K562 (cell line): ENCODE measurements around the gene TMEM53. TPM values are rescaled to one million over a fixed set of nuclear protein-coding genes. Genes with fewer than 3 reads are reported as not detected.

Experiments used
- ATAC-seq: fragments of 200-7000 bp; cut with Tn5 transposase; 3 replicates; pipeline ENCODE4 v1.9.1; 2020; ENCODE audit warnings: moderate library complexity
- BruUV-seq: library from RNA; stranded (reverse); fragments of 400-500 nt; replicated peaks from 2 replicates; lab custom pipeline; 2021; lab: Mats Ljungman, UMichigan
- CTCF ChIA-PET: fragments of 300-600 bp; formaldehyde crosslinking; extraction: SDS; loops from one replicate; lab custom pipeline; 2021; ENCODE audit warnings: low intra/inter-chr PET ratio; lab: Yijun Ruan, JAX
- POLR2A ChIA-PET: fragments of 300-600, 350-650 bp; sonication (Branson Sonifier 250); formaldehyde crosslinking; extraction: SDS; loops from one replicate; lab custom pipeline; 2021; ENCODE audit warnings: antibody characterized with exemption, inconsistent platforms; lab: Yijun Ruan, JAX
- DNase-seq, 4 experiments: peaks; one replicate each; pipeline versions ENCODE4 v3.0.0 to v3.0.0-alpha.2; 2011 to 2018; ENCODE audit warnings: low spot score in 3 of 4, mixed read lengths in 3 of 4; ENCODE audit errors: extremely low read depth in 1 of 4
- FAIRE-seq: peaks from 2 replicates; lab custom pipeline; 2011; peaks lifted over from hg19 to GRCh38; lab: Jason Lieb, UNC
- H2AFZ ChIP-seq: 2 replicates; pipeline ENCODE4 v1.6.0; 2011; ENCODE audit warnings: low read depth, low read length, control low read depth, inconsistent platforms
- H3K27ac ChIP-seq: fragments of 200-600 bp; 3 replicates; pipeline ENCODE4 v1.8.0; 2011; ENCODE audit warnings: low read depth, mild to moderate bottlenecking, control low read depth, inconsistent platforms, low read length, moderate library complexity, mixed read lengths; ENCODE audit errors: extremely low read depth
- H3K27me3 ChIP-seq, 2 experiments: fragments of 300-600 bp in 1 of 2; 2 replicates in 1 of 2; 3 replicates in 1 of 2; pipeline versions ENCODE4 v1.6.0 to v1.8.0; 2011; ENCODE audit warnings: inconsistent platforms in 2 of 2, low read length in 2 of 2, mild to moderate bottlenecking in 1 of 2, mixed read lengths in 1 of 2, moderate library complexity in 1 of 2; ENCODE audit not compliant: control insufficient read depth in 2 of 2, insufficient read depth in 2 of 2
- H3K36me3 ChIP-seq: fragments of 300-600 bp; 3 replicates; pipeline ENCODE4 v1.8.0; 2011; ENCODE audit warnings: mild to moderate bottlenecking, low read length, inconsistent platforms; ENCODE audit not compliant: control insufficient read depth, insufficient read depth
- H3K4me1 ChIP-seq, 2 experiments: fragments of 200-600 bp in 1 of 2; replicated peaks in 1 of 2; 2 replicates in 1 of 2; 3 replicates in 1 of 2; pipeline versions ENCODE4 v1.5.1 to v1.8.0; 2011; ENCODE audit warnings: inconsistent platforms in 2 of 2, low read length in 2 of 2, mild to moderate bottlenecking in 1 of 2, mixed read lengths in 1 of 2, moderate library complexity in 1 of 2; ENCODE audit not compliant: control insufficient read depth in 2 of 2, insufficient read depth in 2 of 2
- H3K4me2 ChIP-seq: 2 replicates; pipeline ENCODE4 v1.6.1; 2011; ENCODE audit warnings: low read length, control low read depth, inconsistent platforms, mixed read lengths; ENCODE audit not compliant: insufficient read depth
- H3K4me3 ChIP-seq: fragments of 200-600 bp; sonication (generic), shearing (Covaris generic); 2 replicates; pipeline ENCODE4 v1.5.1; 2016; ENCODE audit warnings: control low read depth, inconsistent platforms
- H3K79me2 ChIP-seq: fragments of 200-600 bp; 3 replicates; pipeline ENCODE4 v1.8.0; 2011; ENCODE audit warnings: low read length, inconsistent platforms; ENCODE audit not compliant: control insufficient read depth, insufficient read depth
- H3K9ac ChIP-seq, 2 experiments: 2 replicates each; pipeline versions ENCODE4 v1.6.0 to v1.6.1; 2011; ENCODE audit warnings: low read depth in 2 of 2, low read length in 2 of 2, control low read depth in 1 of 2, inconsistent platforms in 1 of 2, mild to moderate bottlenecking in 1 of 2, mixed read lengths in 1 of 2; ENCODE audit not compliant: insufficient read depth in 1 of 2
- H3K9me1 ChIP-seq: one replicate; pipeline ENCODE4 v1.6.0; 2011; ENCODE audit warnings: inconsistent platforms, mild to moderate bottlenecking, low read length, moderate library complexity; ENCODE audit not compliant: control insufficient read depth, insufficient read depth
- H3K9me3 ChIP-seq: replicated peaks from 2 replicates; pipeline ENCODE4 v1.5.1; 2011; ENCODE audit warnings: low read depth, low read length, inconsistent platforms; ENCODE audit not compliant: control insufficient read depth, insufficient read depth
- H4K20me1 ChIP-seq: replicated peaks from 2 replicates; pipeline ENCODE4 v1.6.1; 2011; ENCODE audit warnings: low read length, inconsistent platforms, mixed read lengths; ENCODE audit not compliant: control insufficient read depth, insufficient read depth
- NCOR1 ChIP-seq: fragments of 450-650 bp; IDR thresholded peaks from 2 replicates; pipeline ENCODE4 v1.6.1; 2016; ENCODE audit warnings: mild to moderate bottlenecking, moderate library complexity
- TEAD4 ChIP-seq, 2 experiments: sonication (generic) in 1 of 2; formaldehyde crosslinking in 1 of 2; IDR thresholded peaks; 2 replicates each; pipeline versions ENCODE4 v1.6.1 to v1.8.0; 2012 to 2022; ENCODE audit warnings: borderline replicate concordance in 1 of 2, inconsistent platforms in 1 of 2, low read length in 1 of 2, mild to moderate bottlenecking in 1 of 2, missing genetic modification reagents in 1 of 2
- ZFPM2 ChIP-seq: fragments of 250-450 bp; sonication (Bioruptor Pico); IDR thresholded peaks from 2 replicates; pipeline ENCODE4 v1.5.1; 2022; ENCODE audit warnings: mild to moderate bottlenecking
- ZKSCAN1 ChIP-seq: fragments of 150-350 bp; IDR thresholded peaks from 2 replicates; pipeline ENCODE4 v1.6.1; 2016; ENCODE audit warnings: low read depth, low read length
- ZNF197 ChIP-seq: fragments of 200-800 bp; sonication (Bioruptor generic); IDR thresholded peaks from 2 replicates; pipeline ENCODE4 v1.6.1; 2016; ENCODE audit warnings: low read depth, missing genetic modification characterization, missing compliant biosample characterization
- WGBS: fragments of 100-300 bp; shearing (Covaris generic); methylation state at CpG from one replicate; pipeline ENCODE4 v1.1.6; 2016; ENCODE audit warnings: low coverage, mixed read lengths; ENCODE audit not compliant: insufficient coverage; ENCODE audit errors: missing lambda C conversion rate; 5-methylcytosine and 5-hydroxymethylcytosine counted together
- in situ Hi-C: fragments of 300-500 bp; cut with MboI; formaldehyde crosslinking; loops from 4 replicates; pipeline ENCODE4 v1.15.0; 2018; ENCODE audit warnings: inconsistent platforms, mixed read lengths
- intact Hi-C: fragments of 100-400 bp; cut with micrococcal nuclease; formaldehyde crosslinking; loops from 2 replicates; pipeline ENCODE4 v1.14.2; 2022
- polyA plus RNA-seq, 8 experiments: library from polyadenylated mRNA; depleted of rRNA in 4 of 8; stranded (reverse) in 5 of 8; unstranded in 3 of 8; fragments of >200 nt; fragmentation: Nextera tagmentation in 2 of 8; fragmentation: Illumina TruSeq in 1 of 8; extraction: Ambion mirVana in 2 of 8; extraction: Trizol in 1 of 8; gene quantifications; 2 replicates each; pipeline versions ENCODE4 v1.2.1 to v1.2.3, GENCODE V29; 2011 to 2014; ENCODE audit warnings: inconsistent platforms in 1 of 8, missing spikeins in 1 of 8
- total RNA-seq, 7 experiments: library from RNA; depleted of rRNA in 6 of 7; stranded (reverse); fragments of >200 nt in 6 of 7; fragmentation: Illumina TruSeq in 2 of 7; extraction: Trizol in 2 of 7; gene quantifications; 2 replicates each; pipeline versions ENCODE4 v1.2.1 to v1.2.3, GENCODE V29; 2011 to 2021; ENCODE audit warnings: low replicate concordance in 1 of 7
- TF ChIP-seq, protein P1 (sequence below), 3 experiments: IDR thresholded peaks in 2 of 3; conservative IDR thresholded peaks in 1 of 3; 2 replicates each; pipeline ENCODE4 v1.5.1; 2011 to 2012; ENCODE audit warnings: low read length in 3 of 3, mild to moderate bottlenecking in 3 of 3, control low read depth in 2 of 3, improper control_type of control experiment in 1 of 3, inconsistent platforms in 1 of 3, low read depth in 1 of 3, mixed read lengths in 1 of 3, moderate library complexity in 1 of 3; ENCODE audit not compliant: insufficient read depth in 2 of 3
- TF ChIP-seq, protein P2 (sequence below): fragments of 250-450 bp; sonication (Bioruptor Pico); IDR thresholded peaks from 2 replicates; pipeline ENCODE4 v1.4.0; 2020
- TF ChIP-seq, protein P3 (sequence below): fragments of 450-650 bp; formaldehyde crosslinking; IDR thresholded peaks from 2 replicates; pipeline ENCODE4 v1.4.0; 2020; ENCODE audit warnings: mild to moderate bottlenecking, moderate library complexity
- TF ChIP-seq, protein P4 (sequence below): sonication (generic); formaldehyde crosslinking; IDR thresholded peaks from 2 replicates; pipeline ENCODE4 v1.8.1; 2023; ENCODE audit warnings: missing genetic modification reagents, mild to moderate bottlenecking, borderline replicate concordance

TMEM53 gene
- total and polyA plus RNA-seq, 9 of the 15 experiments (the other 6 are each of a cell fraction or from before 2014, with no cell fraction given): 0.23 to 3.7 (median 2.0) TPM

DNA sequence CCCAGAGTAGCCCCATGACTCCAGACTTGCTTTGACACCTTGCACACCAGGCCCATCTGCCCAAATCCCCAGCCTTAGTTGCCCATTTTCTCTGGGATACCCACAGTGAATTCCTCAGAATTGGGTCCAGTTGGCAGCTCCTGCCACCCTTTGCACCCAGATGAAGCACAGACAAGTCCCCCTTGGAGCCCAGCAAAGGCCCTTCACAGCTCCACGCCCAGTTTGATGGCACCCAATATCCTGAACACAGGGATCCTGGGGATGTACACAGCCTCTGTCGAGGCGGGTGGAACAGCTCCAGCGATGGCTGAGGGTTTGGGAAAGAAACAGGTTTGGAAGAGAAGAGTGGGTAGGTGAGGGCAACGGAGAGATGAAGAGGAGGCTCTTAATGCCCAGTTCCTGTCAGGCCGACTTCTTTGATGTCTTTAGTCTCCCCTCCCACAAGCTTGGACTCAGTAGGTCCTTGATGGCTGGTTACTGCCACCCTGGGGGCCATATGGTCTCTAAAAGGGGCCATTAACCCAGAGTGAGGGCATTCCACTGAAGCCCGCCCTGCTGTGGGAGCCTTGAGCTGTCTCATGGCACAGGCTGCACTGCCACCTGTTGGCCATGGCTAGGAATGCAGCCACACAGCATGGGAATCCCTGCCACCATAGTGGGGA, 21.7 kb downstream of the TMEM53 start:
- peak; percentile 84 to 89 (median 86) for DNase-seq
- H3K4me1 ChIP-seq: peaks cover 0 to 17% of the 10 kb centered on the region in 2 experiments; a peak in 2 of 5 replicates
- 27% methylated on average over 7 of the region's 7 CpGs for WGBS
- H3K9ac ChIP-seq: 0 out of 4 replicates have a peak overlapping the region, but pooled peaks of 1 of the 2 experiments have one; percentile 7
- FAIRE-seq: peak; percentile 98
- H3K27ac ChIP-seq: no peak overlapping the region
- intact Hi-C loops: loop anchor here (1.0 to 10.0 kb wide), 6 partner anchors 25 to 560 kb away; partner anchors contain the start of gene DMAP1
- H4K20me1 ChIP-seq: peaks cover 10% of the 10 kb centered on the region
- CTCF ChIA-PET: interaction anchor here (0.5 to 4.3 kb wide), 7 partner anchors 34 to 890 kb away, joined by 3 to 62 read pairs (median 4); no protein-coding TSS in a partner anchor
- no peaks in the 10 kb centered on the region for H3K79me2 ChIP-seq
- no peak overlapping the region for H3K4me2 ChIP-seq
- POLR2A ChIA-PET: interaction anchor here (0.6 to 17.6 kb wide), 16 partner anchors 10 to 692 kb away, joined by 3 to 328 read pairs (median 3); no protein-coding TSS in a partner anchor
- no peaks in the 10 kb centered on the region for H3K27me3 ChIP-seq
- peak; percentile 95 for ATAC-seq
- in situ Hi-C loops: loop anchor here (5.0 kb wide), 2 partner anchors 45 to 280 kb away; no protein-coding TSS in a partner anchor
- no TSS peak for BruUV-seq
- no peaks in the 10 kb centered on the region for H3K9me1 ChIP-seq
- no peak overlapping the region for H2AFZ ChIP-seq
- H3K9me3 ChIP-seq: no peaks in the 10 kb centered on the region
- H3K36me3 ChIP-seq: peaks cover 38% of the 10 kb centered on the region; the same call in 2 of the 3 replicates
- H3K4me3 ChIP-seq: no peak overlapping the region
- TF ChIP-seq, protein P1, sequence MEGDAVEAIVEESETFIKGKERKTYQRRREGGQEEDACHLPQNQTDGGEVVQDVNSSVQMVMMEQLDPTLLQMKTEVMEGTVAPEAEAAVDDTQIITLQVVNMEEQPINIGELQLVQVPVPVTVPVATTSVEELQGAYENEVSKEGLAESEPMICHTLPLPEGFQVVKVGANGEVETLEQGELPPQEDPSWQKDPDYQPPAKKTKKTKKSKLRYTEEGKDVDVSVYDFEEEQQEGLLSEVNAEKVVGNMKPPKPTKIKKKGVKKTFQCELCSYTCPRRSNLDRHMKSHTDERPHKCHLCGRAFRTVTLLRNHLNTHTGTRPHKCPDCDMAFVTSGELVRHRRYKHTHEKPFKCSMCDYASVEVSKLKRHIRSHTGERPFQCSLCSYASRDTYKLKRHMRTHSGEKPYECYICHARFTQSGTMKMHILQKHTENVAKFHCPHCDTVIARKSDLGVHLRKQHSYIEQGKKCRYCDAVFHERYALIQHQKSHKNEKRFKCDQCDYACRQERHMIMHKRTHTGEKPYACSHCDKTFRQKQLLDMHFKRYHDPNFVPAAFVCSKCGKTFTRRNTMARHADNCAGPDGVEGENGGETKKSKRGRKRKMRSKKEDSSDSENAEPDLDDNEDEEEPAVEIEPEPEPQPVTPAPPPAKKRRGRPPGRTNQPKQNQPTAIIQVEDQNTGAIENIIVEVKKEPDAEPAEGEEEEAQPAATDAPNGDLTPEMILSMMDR (IDR thresholded peaks at IDR 0.05 in 2 of 3, conservative IDR thresholded peaks at IDR 0.05 in 1 of 3; ENCODE audit: insufficient read depth in 2 of 3, low read depth in 1 of 3, low read length in 3 of 3): peak; percentile 96 to 99 (median 98)
- peak; percentile 51; the same call in 1 of the 2 replicates for TF ChIP-seq ZKSCAN1
- TF ChIP-seq, protein P2, sequence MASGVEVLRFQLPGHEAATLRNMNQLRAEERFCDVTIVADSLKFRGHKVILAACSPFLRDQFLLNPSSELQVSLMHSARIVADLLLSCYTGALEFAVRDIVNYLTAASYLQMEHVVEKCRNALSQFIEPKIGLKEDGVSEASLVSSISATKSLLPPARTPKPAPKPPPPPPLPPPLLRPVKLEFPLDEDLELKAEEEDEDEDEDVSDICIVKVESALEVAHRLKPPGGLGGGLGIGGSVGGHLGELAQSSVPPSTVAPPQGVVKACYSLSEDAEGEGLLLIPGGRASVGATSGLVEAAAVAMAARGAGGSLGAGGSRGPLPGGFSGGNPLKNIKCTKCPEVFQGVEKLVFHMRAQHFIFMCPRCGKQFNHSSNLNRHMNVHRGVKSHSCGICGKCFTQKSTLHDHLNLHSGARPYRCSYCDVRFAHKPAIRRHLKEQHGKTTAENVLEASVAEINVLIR (CRISPR knock-in tag): no peak
- TF ChIP-seq ZNF197 (CRISPR knock-in tag): no peak
- TF ChIP-seq ZFPM2 (CRISPR knock-in tag): no peak
- TF ChIP-seq NCOR1: no peak
- TF ChIP-seq, protein P3, sequence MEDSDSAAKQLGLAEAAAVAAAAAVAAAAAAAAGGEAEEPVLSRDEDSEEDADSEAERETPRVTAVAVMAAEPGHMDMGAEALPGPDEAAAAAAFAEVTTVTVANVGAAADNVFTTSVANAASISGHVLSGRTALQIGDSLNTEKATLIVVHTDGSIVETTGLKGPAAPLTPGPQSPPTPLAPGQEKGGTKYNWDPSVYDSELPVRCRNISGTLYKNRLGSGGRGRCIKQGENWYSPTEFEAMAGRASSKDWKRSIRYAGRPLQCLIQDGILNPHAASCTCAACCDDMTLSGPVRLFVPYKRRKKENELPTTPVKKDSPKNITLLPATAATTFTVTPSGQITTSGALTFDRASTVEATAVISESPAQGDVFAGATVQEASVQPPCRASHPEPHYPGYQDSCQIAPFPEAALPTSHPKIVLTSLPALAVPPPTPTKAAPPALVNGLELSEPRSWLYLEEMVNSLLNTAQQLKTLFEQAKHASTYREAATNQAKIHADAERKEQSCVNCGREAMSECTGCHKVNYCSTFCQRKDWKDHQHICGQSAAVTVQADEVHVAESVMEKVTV (CRISPR knock-in tag): peak; percentile 93
- TF ChIP-seq TEAD4 (IDR thresholded peaks at IDR 0.05; ENCODE audit: low read length): peak; percentile 71
- TF ChIP-seq TEAD4 (CRISPR knock-in tag; IDR thresholded peaks at IDR 0.05; ENCODE audit: borderline replicate concordance): 0 out of 2 replicates have a peak, but pooled peaks have one; percentile 46
- TF ChIP-seq, protein P4, sequence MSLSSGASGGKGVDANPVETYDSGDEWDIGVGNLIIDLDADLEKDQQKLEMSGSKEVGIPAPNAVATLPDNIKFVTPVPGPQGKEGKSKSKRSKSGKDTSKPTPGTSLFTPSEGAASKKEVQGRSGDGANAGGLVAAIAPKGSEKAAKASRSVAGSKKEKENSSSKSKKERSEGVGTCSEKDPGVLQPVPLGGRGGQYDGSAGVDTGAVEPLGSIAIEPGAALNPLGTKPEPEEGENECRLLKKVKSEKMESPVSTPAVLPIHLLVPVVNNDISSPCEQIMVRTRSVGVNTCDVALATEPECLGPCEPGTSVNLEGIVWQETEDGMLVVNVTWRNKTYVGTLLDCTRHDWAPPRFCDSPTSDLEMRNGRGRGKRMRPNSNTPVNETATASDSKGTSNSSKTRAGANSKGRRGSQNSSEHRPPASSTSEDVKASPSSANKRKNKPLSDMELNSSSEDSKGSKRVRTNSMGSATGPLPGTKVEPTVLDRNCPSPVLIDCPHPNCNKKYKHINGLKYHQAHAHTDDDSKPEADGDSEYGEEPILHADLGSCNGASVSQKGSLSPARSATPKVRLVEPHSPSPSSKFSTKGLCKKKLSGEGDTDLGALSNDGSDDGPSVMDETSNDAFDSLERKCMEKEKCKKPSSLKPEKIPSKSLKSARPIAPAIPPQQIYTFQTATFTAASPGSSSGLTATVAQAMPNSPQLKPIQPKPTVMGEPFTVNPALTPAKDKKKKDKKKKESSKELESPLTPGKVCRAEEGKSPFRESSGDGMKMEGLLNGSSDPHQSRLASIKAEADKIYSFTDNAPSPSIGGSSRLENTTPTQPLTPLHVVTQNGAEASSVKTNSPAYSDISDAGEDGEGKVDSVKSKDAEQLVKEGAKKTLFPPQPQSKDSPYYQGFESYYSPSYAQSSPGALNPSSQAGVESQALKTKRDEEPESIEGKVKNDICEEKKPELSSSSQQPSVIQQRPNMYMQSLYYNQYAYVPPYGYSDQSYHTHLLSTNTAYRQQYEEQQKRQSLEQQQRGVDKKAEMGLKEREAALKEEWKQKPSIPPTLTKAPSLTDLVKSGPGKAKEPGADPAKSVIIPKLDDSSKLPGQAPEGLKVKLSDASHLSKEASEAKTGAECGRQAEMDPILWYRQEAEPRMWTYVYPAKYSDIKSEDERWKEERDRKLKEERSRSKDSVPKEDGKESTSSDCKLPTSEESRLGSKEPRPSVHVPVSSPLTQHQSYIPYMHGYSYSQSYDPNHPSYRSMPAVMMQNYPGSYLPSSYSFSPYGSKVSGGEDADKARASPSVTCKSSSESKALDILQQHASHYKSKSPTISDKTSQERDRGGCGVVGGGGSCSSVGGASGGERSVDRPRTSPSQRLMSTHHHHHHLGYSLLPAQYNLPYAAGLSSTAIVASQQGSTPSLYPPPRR (CRISPR knock-in tag): no peak
